ENCODE data around the gene PDXP. TPM values are rescaled to one million over a fixed set of nuclear protein-coding genes. Genes with fewer than 3 reads are reported as not detected.
"Not testable (repeated sequence)": the region's sequence is repeated elsewhere in the genome, so short reads cannot be mapped to it uniquely, and the experiment has no call there.

The PDXP gene
- 17.6 TPM for total RNA-seq
- long read RNA-seq, transcript PDXP-201 (2 exons, 2,010 nt): major isoform, 117 of 118 reads
- long read RNA-seq, partial matches to known transcripts: 0 of 118 reads
- long read RNA-seq, other reads (novel, unspliced or antisense): 1 of 118 reads

- DNase-seq (peak; percentile 99), ATAC-seq (ENCODE audit: poor library complexity) (peak; percentile 95)
- intact Hi-C loops (cut with DNase I): no loop called here
These were observed at the start of gene PDXP for GRCh38 chr22:37658133-37659065. Gene PDXP (plus strand): TSS chr22:37658723. CDS start chr22:37658783, 60 bp downstream.

- DNase-seq: no peak
- no peak for ATAC-seq (ENCODE audit: poor library complexity)
- intact Hi-C loops (cut with DNase I): loop anchor here (5.0 kb wide), 1 partner anchor 78 kb away; the partner anchor contains the start of gene NOL12
These were observed 49.0 kb upstream of the PDXP start for GRCh38 chr22:37609240-37610152.

- ATAC-seq (ENCODE audit: poor library complexity); DNase-seq: not testable (repeated sequence)
- intact Hi-C loops (cut with DNase I): loop anchor here (5.0 kb wide), 1 partner anchor 77 kb away; the partner anchor contains the start of gene NOL12
These were observed 48.4 kb upstream of the PDXP start for GRCh38 chr22:37610153-37610475.

GRCh38 chr22:37610480-37611129 lies 47.9 kb upstream of the PDXP start:
- no peak for DNase-seq
- intact Hi-C loops (cut with DNase I): loop anchor here (5.0 kb wide), 1 partner anchor 77 kb away; the partner anchor contains the start of gene NOL12
- no peak for ATAC-seq (ENCODE audit: poor library complexity)

GRCh38 chr22:37611207-37611606 lies 47.3 kb upstream of the PDXP start:
- intact Hi-C loops (cut with DNase I): loop anchor here (5.0 kb wide), 1 partner anchor 76 kb away; the partner anchor contains the start of gene NOL12
- ATAC-seq (ENCODE audit: poor library complexity) (no peak), DNase-seq (no peak)

- intact Hi-C loops (cut with DNase I): no loop called here
- ATAC-seq (ENCODE audit: poor library complexity): no peak
- DNase-seq: no peak
These were observed 42.1 kb upstream of the PDXP start for GRCh38 chr22:37616201-37617083.

GRCh38 chr22:37617431-37617830 lies 41.1 kb upstream of the PDXP start:
- intact Hi-C loops (cut with DNase I): no loop called here
- ATAC-seq (ENCODE audit: poor library complexity): no peak
- DNase-seq: no peak

GRCh38 chr22:37618072-37618656 lies 40.4 kb upstream of the PDXP start:
- intact Hi-C loops (cut with DNase I): no loop called here
- ATAC-seq (ENCODE audit: poor library complexity) (no peak), DNase-seq (no peak)

- no peak for DNase-seq
- intact Hi-C loops (cut with DNase I): no loop called here
- no peak for ATAC-seq (ENCODE audit: poor library complexity)
These were observed 39.8 kb upstream of the PDXP start for GRCh38 chr22:37618674-37619073.

- ATAC-seq (ENCODE audit: poor library complexity) (no peak), DNase-seq (no peak)
- intact Hi-C loops (cut with DNase I): no loop called here
These were observed 38.5 kb upstream of the PDXP start for GRCh38 chr22:37619991-37620390.

GRCh38 chr22:37621352-37621860 lies 37.1 kb upstream of the PDXP start:
- intact Hi-C loops (cut with DNase I): no loop called here
- DNase-seq: no peak

GRCh38 chr22:37623075-37624016 lies 35.2 kb upstream of the PDXP start:
- ATAC-seq (ENCODE audit: poor library complexity): peak; percentile 65
- intact Hi-C loops (cut with DNase I): no loop called here
- peak; percentile 84 for DNase-seq

More at GRCh38 chr22:37621352-37621860, 37.1 kb upstream of the PDXP start:
- no peak for ATAC-seq (ENCODE audit: poor library complexity)

- intact Hi-C loops (cut with DNase I): no loop called here
- ATAC-seq (ENCODE audit: poor library complexity): no peak
- DNase-seq: no peak
These were observed 34.5 kb upstream of the PDXP start for GRCh38 chr22:37624017-37624365.

- DNase-seq (no peak), ATAC-seq (ENCODE audit: poor library complexity) (no peak)
- intact Hi-C loops (cut with DNase I): no loop called here
These were observed 33.6 kb upstream of the PDXP start for GRCh38 chr22:37624876-37625275.

- no peak for ATAC-seq (ENCODE audit: poor library complexity)
- intact Hi-C loops (cut with DNase I): no loop called here
- no peak for DNase-seq
These were observed 32.8 kb upstream of the PDXP start for GRCh38 chr22:37625737-37626136.

GRCh38 chr22:37626144-37626543 lies 32.4 kb upstream of the PDXP start:
- ATAC-seq (ENCODE audit: poor library complexity) (peak; percentile 82), DNase-seq (peak; percentile 87)
- intact Hi-C loops (cut with DNase I): no loop called here
